Measurements from ENCODE around the gene MAP3K10. TPM values are rescaled to one million over a fixed set of nuclear protein-coding genes. Genes with fewer than 3 reads are reported as not detected.

The MAP3K10 gene
- total and polyA plus RNA-seq, 4 donors, result 11.1 to 99.7 (median 50.6) TPM

DNA sequence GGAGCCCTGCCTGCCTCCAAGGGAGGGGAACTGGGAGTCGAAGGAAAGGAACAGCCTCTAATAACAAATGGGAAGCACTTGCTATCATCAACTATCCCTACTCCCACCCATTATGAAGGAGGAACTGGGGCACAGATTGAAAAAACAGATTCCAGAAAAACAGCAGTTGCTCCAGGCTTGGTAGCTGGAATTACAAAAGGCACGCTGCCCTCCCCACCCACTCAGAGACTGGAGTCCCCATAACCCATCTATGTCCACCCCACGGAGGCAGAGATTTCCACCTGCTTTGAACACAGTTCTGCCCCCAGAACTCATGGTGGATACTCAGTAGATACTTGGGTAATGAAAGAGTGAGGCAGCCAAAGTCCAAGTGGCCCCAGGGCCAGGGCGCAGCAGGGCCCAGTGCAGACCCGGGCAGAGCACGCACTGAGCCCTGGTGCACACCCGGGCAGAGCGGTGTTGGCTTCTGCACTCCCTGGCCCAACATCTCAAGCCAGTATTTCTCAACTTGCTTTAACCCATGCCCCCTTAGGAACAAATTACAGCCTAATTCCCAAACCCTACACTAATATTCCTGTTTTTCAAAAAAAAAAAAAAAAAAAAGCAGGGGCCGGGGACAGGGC is 54.4 kb downstream of the MAP3K10 start:
- Histone ChIP-seq H3K27ac (ENCODE audit: low read depth, low read length) (no peak overlapping the region), H3K36me3 (ENCODE audit: control insufficient read depth, insufficient read depth, low read length) (peaks cover 62% of the 10 kb centered on the region), H3K27me3 (ENCODE audit: control insufficient read depth, insufficient read depth, low read length) (no peaks in the 10 kb centered on the region), H3K4me1 (ENCODE audit: control insufficient read depth, insufficient read depth, low read length) (peaks cover 45% of the 10 kb centered on the region), H3K4me3 (ENCODE audit: low read depth, low read length) (no peak overlapping the region), H3K9me3 (ENCODE audit: control insufficient read depth, insufficient read depth, low read length) (no peaks in the 10 kb centered on the region)
- no peak for DNase-seq (ENCODE audit: low read depth in 4 of 6, low spot score in 6 of 6)
- 87% methylated on average over 5 of the region's 9 CpGs for WGBS (ENCODE audit: insufficient coverage)

DNA sequence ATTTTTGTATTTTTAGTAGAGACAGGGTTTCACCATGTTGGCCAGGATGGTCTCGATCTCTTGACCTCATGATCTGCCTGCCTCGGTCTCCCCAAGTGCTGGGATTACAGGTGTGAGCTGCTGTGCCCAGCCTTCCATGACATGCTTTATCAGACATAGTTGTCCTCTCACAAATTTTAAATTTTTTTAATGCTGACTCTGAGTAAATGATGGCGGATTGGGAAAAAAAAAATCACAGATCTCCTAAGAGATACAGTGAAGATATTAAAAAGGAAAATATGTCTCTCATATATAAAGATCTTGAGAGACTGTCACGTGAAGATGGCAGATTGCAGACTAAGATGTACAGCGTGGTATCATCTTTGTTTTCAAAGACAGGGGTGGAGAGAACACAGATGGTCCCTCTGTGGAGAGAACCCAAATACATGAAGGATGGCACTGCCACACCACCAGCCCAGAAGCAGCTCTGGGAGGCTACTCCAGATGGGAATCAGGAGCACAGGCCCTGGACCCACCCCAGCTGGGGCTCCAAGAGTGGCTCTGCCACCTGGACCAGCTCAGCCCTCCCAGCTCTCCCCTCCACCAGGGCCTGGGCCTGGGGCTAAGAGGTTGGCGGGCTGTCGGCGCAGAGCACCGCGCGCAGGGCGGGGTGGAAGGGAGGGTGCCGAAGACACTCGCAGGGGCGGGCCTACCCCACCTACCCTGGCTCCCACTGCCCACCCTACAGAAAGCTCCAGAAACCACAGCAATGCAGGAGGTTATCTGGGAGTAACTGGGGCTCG is 55.3 kb downstream of the MAP3K10 start:
- peaks cover 39% of the 10 kb centered on the region for H3K4me1 ChIP-seq (ENCODE audit: control insufficient read depth, insufficient read depth, low read length)
- no peaks in the 10 kb centered on the region for H3K9me3 ChIP-seq (ENCODE audit: control insufficient read depth, insufficient read depth, low read length)
- no peak overlapping the region for H3K27ac ChIP-seq (ENCODE audit: low read depth, low read length)
- WGBS (ENCODE audit: insufficient coverage), result 92% methylated on average over 9 of the region's 16 CpGs
- no peaks in the 10 kb centered on the region for H3K27me3 ChIP-seq (ENCODE audit: control insufficient read depth, insufficient read depth, low read length)
- H3K36me3 ChIP-seq (ENCODE audit: control insufficient read depth, insufficient read depth, low read length), result peaks cover 56% of the 10 kb centered on the region
- peak in 1 of 6 donors; percentile 45 for DNase-seq (ENCODE audit: low read depth in 4 of 6, low spot score in 6 of 6)
- no peak overlapping the region for H3K4me3 ChIP-seq (ENCODE audit: low read depth, low read length)

DNA sequence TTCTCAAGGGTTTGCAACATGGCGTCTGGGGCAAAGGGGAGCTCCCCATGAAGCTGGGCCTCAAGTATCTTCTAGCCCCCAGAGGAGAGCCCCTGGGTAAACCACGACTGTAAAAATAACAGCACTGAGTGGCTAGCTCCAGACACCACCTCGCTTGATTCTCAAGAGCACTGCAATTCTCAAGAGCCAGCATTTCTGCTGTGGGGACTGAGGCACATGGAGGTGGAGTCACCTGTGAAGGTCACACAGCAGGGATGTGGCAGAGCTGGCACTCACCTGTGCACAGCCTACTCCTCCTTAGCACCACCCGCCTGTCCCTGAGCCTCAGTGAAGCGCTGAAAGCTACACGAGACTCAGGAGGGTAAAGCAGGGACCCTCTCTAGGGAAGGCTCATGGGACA is 56.0 kb downstream of the MAP3K10 start:
- WGBS (ENCODE audit: insufficient coverage), result 98% methylated on average over 6 of the region's 6 CpGs
- Histone ChIP-seq H3K27me3 (ENCODE audit: control insufficient read depth, insufficient read depth, low read length) (no peaks in the 10 kb centered on the region), H3K4me1 (ENCODE audit: control insufficient read depth, insufficient read depth, low read length) (peaks cover 32% of the 10 kb centered on the region), H3K27ac (ENCODE audit: low read depth, low read length) (no peak overlapping the region), H3K36me3 (ENCODE audit: control insufficient read depth, insufficient read depth, low read length) (peaks cover 54% of the 10 kb centered on the region), H3K4me3 (ENCODE audit: low read depth, low read length) (no peak overlapping the region), H3K9me3 (ENCODE audit: control insufficient read depth, insufficient read depth, low read length) (no peaks in the 10 kb centered on the region)
- no peak for DNase-seq (ENCODE audit: low read depth in 4 of 6, low spot score in 6 of 6)

DNA sequence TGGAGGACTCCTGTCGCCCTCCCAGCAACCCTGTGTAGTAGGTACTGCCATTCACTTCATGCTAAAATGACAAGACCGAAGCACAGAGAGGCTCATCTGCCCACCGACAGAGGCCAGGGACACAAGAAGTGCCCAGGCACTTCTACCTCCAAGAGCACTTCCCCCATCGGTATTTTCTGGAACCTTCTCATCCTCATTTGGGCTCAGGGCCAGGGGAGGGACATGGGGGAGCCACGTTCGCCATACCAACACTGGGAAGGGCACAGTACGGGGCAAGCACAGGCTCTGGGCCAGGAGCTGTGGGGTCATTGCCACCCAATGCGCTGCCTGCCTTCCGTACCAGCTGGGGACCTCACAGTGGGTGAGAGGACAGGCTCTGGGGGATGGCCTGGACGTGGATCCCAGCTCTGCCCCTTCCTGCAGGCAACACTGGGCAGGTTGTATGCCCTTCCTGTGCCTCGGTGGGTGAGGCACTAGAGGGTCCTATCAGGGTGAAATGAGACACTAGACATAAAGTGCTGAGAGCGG is 56.6 kb downstream of the MAP3K10 start:
- H3K36me3 ChIP-seq (ENCODE audit: control insufficient read depth, insufficient read depth, low read length), result peaks cover 52% of the 10 kb centered on the region

DNA sequence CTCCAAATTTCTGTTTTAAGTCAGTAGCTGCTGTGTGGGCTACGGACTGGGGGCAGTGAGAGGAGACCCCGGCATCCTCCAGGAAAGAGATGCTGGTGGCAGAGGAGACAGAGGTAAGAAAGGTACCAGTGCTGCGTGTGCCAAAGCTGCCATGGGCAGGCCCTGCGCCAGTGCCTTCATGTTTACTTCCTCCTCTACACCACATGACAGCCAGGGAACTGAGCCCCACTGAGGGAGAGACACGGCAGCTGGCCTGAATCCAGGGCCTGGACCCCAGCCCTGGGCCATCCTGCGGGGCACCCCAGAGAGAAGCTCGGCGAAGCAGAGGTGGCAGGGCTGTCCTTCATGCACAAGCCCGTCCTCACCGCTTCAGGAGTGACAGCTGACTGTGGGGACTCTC is 58.0 kb downstream of the MAP3K10 start:
- 69% methylated on average over 5 of the region's 10 CpGs for WGBS (ENCODE audit: insufficient coverage)
- H3K4me3 ChIP-seq (ENCODE audit: low read depth, low read length), result no peak overlapping the region
- peaks cover 52% of the 10 kb centered on the region for H3K36me3 ChIP-seq (ENCODE audit: control insufficient read depth, insufficient read depth, low read length)
- DNase-seq (ENCODE audit: low read depth in 4 of 6, low spot score in 6 of 6), result no peak
- peaks cover 19% of the 10 kb centered on the region for H3K4me1 ChIP-seq (ENCODE audit: control insufficient read depth, insufficient read depth, low read length)
- H3K9me3 ChIP-seq (ENCODE audit: control insufficient read depth, insufficient read depth, low read length), result no peaks in the 10 kb centered on the region
- H3K27me3 ChIP-seq (ENCODE audit: control insufficient read depth, insufficient read depth, low read length), result no peaks in the 10 kb centered on the region
- no peak overlapping the region for H3K27ac ChIP-seq (ENCODE audit: low read depth, low read length)

More for the DNA sequence above, 56.6 kb downstream of the MAP3K10 start:
- Histone ChIP-seq H3K4me1 (ENCODE audit: control insufficient read depth, insufficient read depth, low read length) (peaks cover 26% of the 10 kb centered on the region), H3K9me3 (ENCODE audit: control insufficient read depth, insufficient read depth, low read length) (no peaks in the 10 kb centered on the region), H3K4me3 (ENCODE audit: low read depth, low read length) (no peak overlapping the region), H3K27me3 (ENCODE audit: control insufficient read depth, insufficient read depth, low read length) (no peaks in the 10 kb centered on the region), H3K27ac (ENCODE audit: low read depth, low read length) (no peak overlapping the region)
- WGBS (ENCODE audit: insufficient coverage), result 81% methylated on average over 12 of the region's 12 CpGs
- DNase-seq (ENCODE audit: low read depth in 4 of 6, low spot score in 6 of 6), result no peak

DNA sequence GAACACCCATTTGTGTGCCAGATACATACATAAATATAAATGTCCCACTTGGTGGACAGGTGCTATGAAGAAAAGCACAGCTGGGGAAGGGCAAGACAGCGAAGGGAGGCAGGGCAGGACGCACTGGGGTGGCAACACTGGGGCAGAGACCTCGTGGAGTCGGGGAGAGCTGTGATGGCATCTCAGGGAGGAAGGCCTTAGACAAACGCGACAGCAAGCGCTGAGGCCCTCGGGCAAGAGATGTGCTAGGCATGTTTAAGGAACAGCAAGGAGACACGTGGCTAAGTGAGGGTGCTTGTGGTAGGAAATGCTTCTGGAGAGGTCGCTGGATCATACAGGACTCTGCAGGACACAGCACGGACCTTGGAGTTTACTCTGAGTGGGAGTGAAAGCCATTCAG is 58.6 kb downstream of the MAP3K10 start:
- Histone ChIP-seq H3K27ac (ENCODE audit: low read depth, low read length) (no peak overlapping the region), H3K36me3 (ENCODE audit: control insufficient read depth, insufficient read depth, low read length) (peaks cover 57% of the 10 kb centered on the region), H3K27me3 (ENCODE audit: control insufficient read depth, insufficient read depth, low read length) (no peaks in the 10 kb centered on the region), H3K4me3 (ENCODE audit: low read depth, low read length) (no peak overlapping the region), H3K9me3 (ENCODE audit: control insufficient read depth, insufficient read depth, low read length) (no peaks in the 10 kb centered on the region), H3K4me1 (ENCODE audit: control insufficient read depth, insufficient read depth, low read length) (peaks cover 15% of the 10 kb centered on the region)
- WGBS (ENCODE audit: insufficient coverage), result 79% methylated on average over 11 of the region's 11 CpGs
- no peak for DNase-seq (ENCODE audit: low read depth in 4 of 6, low spot score in 6 of 6)

DNA sequence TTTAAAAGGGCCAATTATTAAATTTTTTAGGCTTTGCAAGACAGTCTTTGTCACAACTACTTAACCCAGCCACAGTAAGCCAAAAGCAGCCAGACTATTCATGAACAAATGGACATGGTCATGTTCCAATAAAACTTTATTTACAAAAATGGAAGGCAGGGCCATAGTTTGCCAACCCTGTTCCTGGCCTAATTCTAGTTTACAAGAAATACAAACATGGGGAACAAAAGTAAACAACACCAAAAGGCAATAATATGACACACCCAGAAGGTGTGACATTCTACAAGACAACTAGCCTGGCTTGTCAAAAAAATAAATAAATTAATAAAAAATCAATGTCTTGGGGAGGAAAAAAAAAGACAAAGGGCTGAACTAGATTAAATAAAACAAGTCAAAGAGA is 60.0 kb downstream of the MAP3K10 start:
- H3K4me1 ChIP-seq (ENCODE audit: control insufficient read depth, insufficient read depth, low read length), result peaks cover 15% of the 10 kb centered on the region
- no peak overlapping the region for H3K4me3 ChIP-seq (ENCODE audit: low read depth, low read length)
- peaks cover 68% of the 10 kb centered on the region for H3K36me3 ChIP-seq (ENCODE audit: control insufficient read depth, insufficient read depth, low read length)
- no peaks in the 10 kb centered on the region for H3K9me3 ChIP-seq (ENCODE audit: control insufficient read depth, insufficient read depth, low read length)
- H3K27ac ChIP-seq (ENCODE audit: low read depth, low read length), result no peak overlapping the region
- H3K27me3 ChIP-seq (ENCODE audit: control insufficient read depth, insufficient read depth, low read length), result no peaks in the 10 kb centered on the region
- DNase-seq (ENCODE audit: low read depth in 4 of 6, low spot score in 6 of 6), result no peak

DNA sequence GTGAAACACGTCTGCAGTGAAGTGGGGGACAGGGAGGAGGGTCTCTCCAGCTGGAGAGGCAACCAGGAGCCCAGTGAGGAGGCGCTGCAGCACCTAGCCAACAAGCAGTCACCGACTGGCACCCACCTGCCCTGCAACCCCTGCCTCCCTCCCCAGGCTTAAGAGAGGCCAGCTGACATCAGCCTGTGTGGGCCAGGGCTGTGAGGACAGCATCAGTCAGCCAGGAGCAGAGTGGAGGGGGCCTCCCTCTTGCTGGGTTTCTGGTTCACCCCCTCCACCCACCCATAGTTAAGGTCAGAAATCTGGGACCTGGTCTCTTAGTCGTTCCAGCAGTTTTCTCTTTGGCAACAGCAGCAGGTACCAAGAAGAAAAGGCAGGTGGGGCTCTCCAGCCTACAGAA is 60.8 kb downstream of the MAP3K10 start:
- H3K36me3 ChIP-seq (ENCODE audit: control insufficient read depth, insufficient read depth, low read length), result peaks cover 70% of the 10 kb centered on the region
- H3K27ac ChIP-seq (ENCODE audit: low read depth, low read length), result no peak overlapping the region
- WGBS (ENCODE audit: insufficient coverage), result 86% methylated on average over 1 of the region's 4 CpGs
- DNase-seq (ENCODE audit: low read depth in 4 of 6, low spot score in 6 of 6), result no peak
- no peaks in the 10 kb centered on the region for H3K9me3 ChIP-seq (ENCODE audit: control insufficient read depth, insufficient read depth, low read length)
- no peak overlapping the region for H3K4me3 ChIP-seq (ENCODE audit: low read depth, low read length)
- no peaks in the 10 kb centered on the region for H3K27me3 ChIP-seq (ENCODE audit: control insufficient read depth, insufficient read depth, low read length)
- peaks cover 12% of the 10 kb centered on the region for H3K4me1 ChIP-seq (ENCODE audit: control insufficient read depth, insufficient read depth, low read length)

DNA sequence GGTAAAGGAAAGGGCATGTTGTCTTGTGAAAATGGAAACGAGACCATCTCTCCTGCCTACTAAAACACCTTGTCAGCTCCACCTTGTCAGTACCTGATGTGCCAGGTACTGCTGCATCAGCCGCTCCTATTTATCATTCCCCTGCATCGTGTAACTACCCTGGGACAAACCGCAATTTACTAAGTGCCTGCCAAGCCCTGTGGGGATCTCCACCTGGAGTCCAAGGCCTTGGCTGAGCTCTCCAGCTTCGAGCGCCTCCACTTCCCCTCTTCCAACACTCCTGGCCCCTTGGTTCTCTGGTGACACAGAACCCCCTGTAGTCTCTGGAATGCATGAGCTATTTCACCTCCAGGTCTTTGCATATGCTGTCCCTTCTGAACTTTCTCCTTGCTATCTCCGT is 61.2 kb downstream of the MAP3K10 start:
- Histone ChIP-seq H3K4me3 (ENCODE audit: low read depth, low read length) (no peak overlapping the region), H3K27me3 (ENCODE audit: control insufficient read depth, insufficient read depth, low read length) (no peaks in the 10 kb centered on the region), H3K9me3 (ENCODE audit: control insufficient read depth, insufficient read depth, low read length) (no peaks in the 10 kb centered on the region), H3K27ac (ENCODE audit: low read depth, low read length) (no peak overlapping the region), H3K36me3 (ENCODE audit: control insufficient read depth, insufficient read depth, low read length) (peaks cover 70% of the 10 kb centered on the region), H3K4me1 (ENCODE audit: control insufficient read depth, insufficient read depth, low read length) (peaks cover 12% of the 10 kb centered on the region)
- no peak for DNase-seq (ENCODE audit: low read depth in 4 of 6, low spot score in 6 of 6)
- WGBS (ENCODE audit: insufficient coverage), result 70% methylated on average over 7 of the region's 7 CpGs

All from spinal cord (tissue), 10 donors.